ENCODE measurements around the gene SPECC1. TPM values are rescaled to one million over a fixed set of nuclear protein-coding genes. Genes with fewer than 3 reads are reported as not detected.
"Not testable (repeated sequence)": the region's sequence is repeated elsewhere in the genome, so short reads cannot be mapped to it uniquely, and the experiment has no call there.

Gene SPECC1
- total RNA-seq, 1 experiment from 2014 or later, result 108 TPM

GRCh38 chr17:20143740-20144139 lies 134.6 kb downstream of the SPECC1 start:
- no peak for DNase-seq (ENCODE audit: low read depth)
- in situ Hi-C loops (cut with HindIII; ENCODE audit: low pct_unique_long_range_greater_than_20kb, low sequenced_read_pairs), result no loop called here

- in situ Hi-C loops (cut with HindIII; ENCODE audit: low pct_unique_long_range_greater_than_20kb, low sequenced_read_pairs), result no loop called here
- no peak for DNase-seq (ENCODE audit: low read depth)
Observed at GRCh38 chr17:20145567-20145966, 136.4 kb downstream of the SPECC1 start.

- in situ Hi-C loops (cut with HindIII; ENCODE audit: low pct_unique_long_range_greater_than_20kb, low sequenced_read_pairs), result no loop called here
- DNase-seq (ENCODE audit: low read depth), result no peak
Observed at GRCh38 chr17:20149251-20149650, 140.1 kb downstream of the SPECC1 start.

- in situ Hi-C loops (cut with HindIII; ENCODE audit: low pct_unique_long_range_greater_than_20kb, low sequenced_read_pairs), result no loop called here
- DNase-seq (ENCODE audit: low read depth), result no peak
Observed at GRCh38 chr17:20151174-20151573, 142.0 kb downstream of the SPECC1 start.

- in situ Hi-C loops (cut with HindIII; ENCODE audit: low pct_unique_long_range_greater_than_20kb, low sequenced_read_pairs), result no loop called here
- DNase-seq (ENCODE audit: low read depth), result no peak
Observed at GRCh38 chr17:20153231-20153630, 144.1 kb downstream of the SPECC1 start.

GRCh38 chr17:20154286-20155000 lies 145.3 kb downstream of the SPECC1 start:
- DNase-seq (ENCODE audit: low read depth), result no peak
- in situ Hi-C loops (cut with HindIII; ENCODE audit: low pct_unique_long_range_greater_than_20kb, low sequenced_read_pairs), result no loop called here

- peak; percentile 96 for DNase-seq (ENCODE audit: low read depth)
Observed at GRCh38 chr17:20155258-20156195, 146.4 kb downstream of the SPECC1 start.

GRCh38 chr17:20156196-20157000 lies 147.2 kb downstream of the SPECC1 start:
- DNase-seq (ENCODE audit: low read depth), result peak; percentile 41
- in situ Hi-C loops (cut with HindIII; ENCODE audit: low pct_unique_long_range_greater_than_20kb, low sequenced_read_pairs), result no loop called here

More at GRCh38 chr17:20155258-20156195, 146.4 kb downstream of the SPECC1 start:
- in situ Hi-C loops (cut with HindIII; ENCODE audit: low pct_unique_long_range_greater_than_20kb, low sequenced_read_pairs), result no loop called here

GRCh38 chr17:20157001-20157310 lies 147.8 kb downstream of the SPECC1 start:
- DNase-seq (ENCODE audit: low read depth), result no peak
- in situ Hi-C loops (cut with HindIII; ENCODE audit: low pct_unique_long_range_greater_than_20kb, low sequenced_read_pairs), result no loop called here

- no peak for DNase-seq (ENCODE audit: low read depth)
- in situ Hi-C loops (cut with HindIII; ENCODE audit: low pct_unique_long_range_greater_than_20kb, low sequenced_read_pairs), result no loop called here
Observed at GRCh38 chr17:20158580-20158979, 149.4 kb downstream of the SPECC1 start.

- in situ Hi-C loops (cut with HindIII; ENCODE audit: low pct_unique_long_range_greater_than_20kb, low sequenced_read_pairs), result no loop called here
- no peak for DNase-seq (ENCODE audit: low read depth)
Observed at GRCh38 chr17:20159406-20160069, 150.4 kb downstream of the SPECC1 start.

GRCh38 chr17:20165516-20165915 lies 156.4 kb downstream of the SPECC1 start:
- in situ Hi-C loops (cut with HindIII; ENCODE audit: low pct_unique_long_range_greater_than_20kb, low sequenced_read_pairs), result not testable (repeated sequence)
- peak; percentile 53 for DNase-seq (ENCODE audit: low read depth)

GRCh38 chr17:20170085-20170484 lies 160.9 kb downstream of the SPECC1 start:
- in situ Hi-C loops (cut with HindIII; ENCODE audit: low pct_unique_long_range_greater_than_20kb, low sequenced_read_pairs), result no loop called here
- no peak for DNase-seq (ENCODE audit: low read depth)

GRCh38 chr17:20171741-20172365 lies 162.7 kb downstream of the SPECC1 start:
- in situ Hi-C loops (cut with HindIII; ENCODE audit: low pct_unique_long_range_greater_than_20kb, low sequenced_read_pairs), result no loop called here
- DNase-seq (ENCODE audit: low read depth), result no peak

- DNase-seq (ENCODE audit: low read depth), result no peak
- in situ Hi-C loops (cut with HindIII; ENCODE audit: low pct_unique_long_range_greater_than_20kb, low sequenced_read_pairs), result no loop called here
Observed at GRCh38 chr17:20172376-20172775, 163.2 kb downstream of the SPECC1 start.

GRCh38 chr17:20173091-20173490 lies 163.9 kb downstream of the SPECC1 start:
- no peak for DNase-seq (ENCODE audit: low read depth)
- in situ Hi-C loops (cut with HindIII; ENCODE audit: low pct_unique_long_range_greater_than_20kb, low sequenced_read_pairs), result no loop called here

GRCh38 chr17:20174588-20175265 lies 165.6 kb downstream of the SPECC1 start:
- DNase-seq (ENCODE audit: low read depth), result peak; percentile 67
- in situ Hi-C loops (cut with HindIII; ENCODE audit: low pct_unique_long_range_greater_than_20kb, low sequenced_read_pairs), result no loop called here

Data from Caki2 (cell line).